Melanocyte of skin (primary cell): ENCODE data around the gene TBPL1. TPM values are rescaled to one million over a fixed set of nuclear protein-coding genes. Genes with fewer than 3 reads are reported as not detected.

Source experiments
- small RNA-seq, 2 donors: library from RNA; depleted of rRNA; stranded (forward); fragments of <200 nt; gene quantifications; one replicate each; pipeline ENCODE3, GENCODE V24; 2012
- total RNA-seq, 2 donors: library from RNA; depleted of rRNA; stranded (reverse); fragments of >200 nt; gene quantifications; 2 replicates each; pipeline ENCODE4 v1.2.3, GENCODE V29; 2012

The TBPL1 gene
- 10 to 100 TPM in 1 of 2 donors, 1 to 10 TPM in 1; 5.5 to 14.3 TPM for total RNA-seq

GRCh38 chr6:133952815-133953633, at the start of gene TBPL1:
TSS of gene TBPL1 (plus strand) at chr6:133953224. CDS start at chr6:133980126, 26,902 bp downstream.

Small RNA genes within 50 kb of the gene (small RNA-seq; reads per million reads assigned to genes)
- 0 reads per million in 2 donors for gene AL449363.1

Other genes with a start within 250 kb of the TBPL1 start
- not detected for gene TCF21, start 64.1 kb upstream of the TBPL1 start, total RNA-seq
- under 1 TPM; under 0.01 to 0.33 TPM for gene SLC2A12, start 99.4 kb downstream of the TBPL1 start, total RNA-seq